ENCODE results near the gene OPCML.
A peak's percentile ranks its signal among the peaks of the same experiment; 100 is the strongest.

Gene OPCML

GRCh38 chr11:133216813-133217212 lies 315.5 kb downstream of the OPCML start:
- H2BK15ac ChIP-seq (ENCODE audit: low read length), result no peak overlapping the region
- H2AK5ac ChIP-seq (ENCODE audit: low read depth, low read length), result no peak overlapping the region
- no peak overlapping the region for H3K4me3 ChIP-seq (ENCODE audit: low read length in 2 of 2)
- H3K23ac ChIP-seq (ENCODE audit: low read depth, low read length, poor library complexity), result no peak overlapping the region
- no peak overlapping the region for H2BK120ac ChIP-seq (ENCODE audit: low read depth, low read length)
- H4K91ac ChIP-seq (ENCODE audit: low read depth, low read length, poor library complexity), result no peak overlapping the region
- H3K9ac ChIP-seq (ENCODE audit: low read depth, low read length, poor library complexity), result no peak overlapping the region
- H3K4me2 ChIP-seq (ENCODE audit: insufficient read depth, low read length, poor library complexity, severe bottlenecking), result no peak overlapping the region
- peaks cover 0 to 6% of the 10 kb centered on the region in 2 donors for H3K4me1 ChIP-seq (ENCODE audit: control insufficient read depth in 2 of 2, insufficient read depth in 1 of 2, low read depth in 1 of 2, low read length in 2 of 2)
- H3K18ac ChIP-seq (ENCODE audit: low read length), result no peak overlapping the region
- no peak for DNase-seq (ENCODE audit: low spot score)
- no peak overlapping the region for H2BK5ac ChIP-seq (ENCODE audit: low read length)
- H4K8ac ChIP-seq (ENCODE audit: low read depth, low read length), result no peak overlapping the region
- H3K9me3 ChIP-seq (replicated peaks in 1 of 2; ENCODE audit: control insufficient read depth in 2 of 2, insufficient read depth in 1 of 2, low read depth in 1 of 2, low read length in 2 of 2), result peaks cover 0 to 1% of the 10 kb centered on the region in 2 donors
- H3K36me3 ChIP-seq (replicated peaks in 1 of 2; ENCODE audit: control insufficient read depth in 2 of 2, insufficient read depth in 2 of 2, low read length in 2 of 2), result no peaks in the 10 kb centered on the region
- H2AFZ ChIP-seq (ENCODE audit: low read length), result no peak overlapping the region
- no peak overlapping the region for H3K14ac ChIP-seq (ENCODE audit: low read length)
- no peak overlapping the region for H2BK12ac ChIP-seq (ENCODE audit: low read length)
- no peak overlapping the region for H3K27ac ChIP-seq (replicated peaks; ENCODE audit: low read length)
- no peaks in the 10 kb centered on the region for H3K79me1 ChIP-seq (ENCODE audit: low read depth, low read length)
- no peak overlapping the region for H3K4ac ChIP-seq (ENCODE audit: low read length)
- peaks cover 0 to 5% (median 0%) of the 10 kb centered on the region in 3 experiments for H3K27me3 ChIP-seq (ENCODE audit: control insufficient read depth in 3 of 3, insufficient read depth in 3 of 3, low read depth in 1 of 3, low read length in 3 of 3)

- Histone ChIP-seq H4K91ac (ENCODE audit: low read depth, low read length, poor library complexity) (no peak overlapping the region), H3K79me1 (ENCODE audit: low read depth, low read length) (no peaks in the 10 kb centered on the region), H3K4me2 (ENCODE audit: insufficient read depth, low read length, poor library complexity, severe bottlenecking) (peak overlapping the region; percentile 12), H3K27me3 (ENCODE audit: control insufficient read depth in 3 of 3, insufficient read depth in 3 of 3, low read depth in 1 of 3, low read length in 3 of 3) (peaks cover 0 to 5% (median 0%) of the 10 kb centered on the region in 3 experiments), H3K23ac (ENCODE audit: low read depth, low read length, poor library complexity) (no peak overlapping the region), H3K4me3 (ENCODE audit: low read length in 2 of 2) (no peak overlapping the region), H2BK120ac (ENCODE audit: low read depth, low read length) (no peak overlapping the region), H2BK15ac (ENCODE audit: low read length) (no peak overlapping the region), H3K9ac (ENCODE audit: low read depth, low read length, poor library complexity) (no peak overlapping the region), H3K27ac (replicated peaks; ENCODE audit: low read length) (no peak overlapping the region), H2AK5ac (ENCODE audit: low read depth, low read length) (no peak overlapping the region), H3K4me1 (ENCODE audit: control insufficient read depth in 2 of 2, insufficient read depth in 1 of 2, low read depth in 1 of 2, low read length in 2 of 2) (peaks cover 0 to 6% of the 10 kb centered on the region in 2 donors), H2AFZ (ENCODE audit: low read length) (no peak overlapping the region), H3K14ac (ENCODE audit: low read length) (no peak overlapping the region), H2BK12ac (ENCODE audit: low read length) (no peak overlapping the region), H3K4ac (ENCODE audit: low read length) (no peak overlapping the region), H3K18ac (ENCODE audit: low read length) (peak overlapping the region; percentile 21), H3K9me3 (replicated peaks in 1 of 2; ENCODE audit: control insufficient read depth in 2 of 2, insufficient read depth in 1 of 2, low read depth in 1 of 2, low read length in 2 of 2) (peaks cover 0 to 2% of the 10 kb centered on the region in 2 donors), H4K8ac (ENCODE audit: low read depth, low read length) (no peak overlapping the region), H2BK5ac (ENCODE audit: low read length) (no peak overlapping the region), H3K36me3 (replicated peaks in 1 of 2; ENCODE audit: control insufficient read depth in 2 of 2, insufficient read depth in 2 of 2, low read length in 2 of 2) (no peaks in the 10 kb centered on the region)
- no peak for DNase-seq (ENCODE audit: low spot score)
- WGBS, 2 donors (ENCODE audit: extremely low coverage in 2 of 2, insufficient read length in 2 of 2, insufficient replicate concordance in 1 of 2), result no CpG with 5 or more reads among the region's 10 CpGs
Observed at GRCh38 chr11:133215596-133216230, 316.6 kb downstream of the OPCML start.

- Histone ChIP-seq H4K8ac (ENCODE audit: low read depth, low read length) (no peak overlapping the region), H3K18ac (ENCODE audit: low read length) (no peak overlapping the region), H3K9ac (ENCODE audit: low read depth, low read length, poor library complexity) (no peak overlapping the region), H2BK5ac (ENCODE audit: low read length) (no peak overlapping the region), H3K4me1 (ENCODE audit: control insufficient read depth in 2 of 2, insufficient read depth in 1 of 2, low read depth in 1 of 2, low read length in 2 of 2) (peaks cover 0 to 6% of the 10 kb centered on the region in 2 donors), H2AK5ac (ENCODE audit: low read depth, low read length) (no peak overlapping the region), H4K91ac (ENCODE audit: low read depth, low read length, poor library complexity) (no peak overlapping the region), H2BK15ac (ENCODE audit: low read length) (no peak overlapping the region), H3K79me1 (ENCODE audit: low read depth, low read length) (no peaks in the 10 kb centered on the region), H2BK12ac (ENCODE audit: low read length) (no peak overlapping the region), H3K4ac (ENCODE audit: low read length) (no peak overlapping the region), H3K14ac (ENCODE audit: low read length) (no peak overlapping the region), H3K9me3 (replicated peaks in 1 of 2; ENCODE audit: control insufficient read depth in 2 of 2, insufficient read depth in 1 of 2, low read depth in 1 of 2, low read length in 2 of 2) (peaks cover 0 to 2% of the 10 kb centered on the region in 2 donors), H3K27ac (replicated peaks; ENCODE audit: low read length) (no peak overlapping the region), H3K23ac (ENCODE audit: low read depth, low read length, poor library complexity) (no peak overlapping the region), H2BK120ac (ENCODE audit: low read depth, low read length) (no peak overlapping the region), H3K27me3 (ENCODE audit: control insufficient read depth in 3 of 3, insufficient read depth in 3 of 3, low read depth in 1 of 3, low read length in 3 of 3) (peaks cover 0 to 5% (median 0%) of the 10 kb centered on the region in 3 experiments), H3K4me3 (ENCODE audit: low read length in 2 of 2) (no peak overlapping the region), H3K36me3 (replicated peaks in 1 of 2; ENCODE audit: control insufficient read depth in 2 of 2, insufficient read depth in 2 of 2, low read length in 2 of 2) (no peaks in the 10 kb centered on the region), H3K4me2 (ENCODE audit: insufficient read depth, low read length, poor library complexity, severe bottlenecking) (no peak overlapping the region), H2AFZ (ENCODE audit: low read length) (no peak overlapping the region)
- no CpG with 5 or more reads among the region's 4 CpGs for WGBS, 2 donors (ENCODE audit: extremely low coverage in 2 of 2, insufficient read length in 2 of 2, insufficient replicate concordance in 1 of 2)
- no peak for DNase-seq (ENCODE audit: low spot score)
Observed at GRCh38 chr11:133214646-133215045, 317.7 kb downstream of the OPCML start.

GRCh38 chr11:133212201-133212600 lies 320.1 kb downstream of the OPCML start:
- no peak for DNase-seq (ENCODE audit: low spot score)
- Histone ChIP-seq H3K14ac (ENCODE audit: low read length) (no peak overlapping the region), H2BK5ac (ENCODE audit: low read length) (no peak overlapping the region), H3K9ac (ENCODE audit: low read depth, low read length, poor library complexity) (no peak overlapping the region), H2BK12ac (ENCODE audit: low read length) (no peak overlapping the region), H3K79me1 (ENCODE audit: low read depth, low read length) (no peaks in the 10 kb centered on the region), H2AK5ac (ENCODE audit: low read depth, low read length) (no peak overlapping the region), H3K36me3 (replicated peaks in 1 of 2; ENCODE audit: control insufficient read depth in 2 of 2, insufficient read depth in 2 of 2, low read length in 2 of 2) (no peaks in the 10 kb centered on the region), H3K4me3 (ENCODE audit: low read length in 2 of 2) (no peak overlapping the region), H3K4ac (ENCODE audit: low read length) (no peak overlapping the region), H3K23ac (ENCODE audit: low read depth, low read length, poor library complexity) (no peak overlapping the region), H3K4me2 (ENCODE audit: insufficient read depth, low read length, poor library complexity, severe bottlenecking) (no peak overlapping the region), H2BK15ac (ENCODE audit: low read length) (no peak overlapping the region), H3K9me3 (replicated peaks in 1 of 2; ENCODE audit: control insufficient read depth in 2 of 2, insufficient read depth in 1 of 2, low read depth in 1 of 2, low read length in 2 of 2) (peaks cover 0 to 2% of the 10 kb centered on the region in 2 donors), H3K18ac (ENCODE audit: low read length) (no peak overlapping the region), H3K27ac (replicated peaks; ENCODE audit: low read length) (no peak overlapping the region), H2BK120ac (ENCODE audit: low read depth, low read length) (no peak overlapping the region), H4K8ac (ENCODE audit: low read depth, low read length) (no peak overlapping the region), H3K27me3 (ENCODE audit: control insufficient read depth in 3 of 3, insufficient read depth in 3 of 3, low read depth in 1 of 3, low read length in 3 of 3) (peaks cover 0 to 5% (median 0%) of the 10 kb centered on the region in 3 experiments), H2AFZ (ENCODE audit: low read length) (no peak overlapping the region), H3K4me1 (ENCODE audit: control insufficient read depth in 2 of 2, insufficient read depth in 1 of 2, low read depth in 1 of 2, low read length in 2 of 2) (peaks cover 0 to 6% of the 10 kb centered on the region in 2 donors), H4K91ac (ENCODE audit: low read depth, low read length, poor library complexity) (no peak overlapping the region)
- WGBS, 2 donors (ENCODE audit: extremely low coverage in 2 of 2, insufficient read length in 2 of 2, insufficient replicate concordance in 1 of 2), result no CpG with 5 or more reads among the region's 8 CpGs
